ENCODE data around the gene KAZALD1.

The KAZALD1 gene

GRCh38 chr10:101062232-101063049 is 652 bp downstream of the KAZALD1 start:
- no peak for TF ChIP-seq CTCF (conservative IDR thresholded peaks at IDR 0.05; ENCODE audit: control insufficient read depth, insufficient read depth, low read depth, low read length)
- DNase-seq (ENCODE audit: low read depth), result peak; percentile 35
- H3K4me3 ChIP-seq (ENCODE audit: control insufficient read depth, low read depth, low read length), result peak overlapping the region; percentile 96

GRCh38 chr10:101063050-101063525 is 1.3 kb downstream of the KAZALD1 start:
- TF ChIP-seq CTCF (conservative IDR thresholded peaks at IDR 0.05; ENCODE audit: control insufficient read depth, insufficient read depth, low read depth, low read length), result no peak
- H3K4me3 ChIP-seq (ENCODE audit: control insufficient read depth, low read depth, low read length), result peak overlapping the region; percentile 30
- DNase-seq (ENCODE audit: low read depth), result no peak

GRCh38 chr10:101063548-101064414 is 2.0 kb downstream of the KAZALD1 start:
- TF ChIP-seq CTCF (conservative IDR thresholded peaks at IDR 0.05; ENCODE audit: control insufficient read depth, insufficient read depth, low read depth, low read length), result no peak
- DNase-seq (ENCODE audit: low read depth), result no peak
- H3K4me3 ChIP-seq (ENCODE audit: control insufficient read depth, low read depth, low read length), result no peak overlapping the region

- no peak for DNase-seq (ENCODE audit: low read depth)
- no peak for TF ChIP-seq CTCF (conservative IDR thresholded peaks at IDR 0.05; ENCODE audit: control insufficient read depth, insufficient read depth, low read depth, low read length)
- no peak overlapping the region for H3K4me3 ChIP-seq (ENCODE audit: control insufficient read depth, low read depth, low read length)
Observed at GRCh38 chr10:101064415-101065030, 2.7 kb downstream of the KAZALD1 start.

GRCh38 chr10:101065481-101066145 is 3.8 kb downstream of the KAZALD1 start:
- TF ChIP-seq CTCF (conservative IDR thresholded peaks at IDR 0.05; ENCODE audit: control insufficient read depth, insufficient read depth, low read depth, low read length), result no peak
- H3K4me3 ChIP-seq (ENCODE audit: control insufficient read depth, low read depth, low read length), result no peak overlapping the region
- peak; percentile 73 for DNase-seq (ENCODE audit: low read depth)

Measured in fibroblast of mammary gland (primary cell).